HCT116 (cell line): ENCODE data around the gene EVX1. TPM values are rescaled to one million over a fixed set of nuclear protein-coding genes. Genes with fewer than 3 reads are reported as not detected.

Experiments
- ATAC-seq: fragments of 200-7000 bp; cut with Tn5 transposase; 2 replicates; pipeline ENCODE4 v1.9.1; 2020; ENCODE audit warnings: mild to moderate bottlenecking, moderate library complexity
- BruUV-seq: library from RNA; stranded (reverse); fragments of 400-500 nt; replicated peaks from 2 replicates; lab custom pipeline; 2021; lab: Mats Ljungman, UMichigan
- CTCF ChIA-PET: fragments of 300-600 bp; sonication (Branson Sonifier 250); formaldehyde crosslinking; loops from one replicate; lab custom pipeline; 2021; ENCODE audit warnings: antibody characterized with exemption; lab: Charles Lee
- POLR2A ChIA-PET: fragments of 300-600, 350-600 bp; sonication (Branson Sonifier 250); formaldehyde crosslinking; loops from one replicate; lab custom pipeline; 2021; ENCODE audit warnings: antibody characterized with exemption; lab: Charles Lee
- RAD21 ChIA-PET, 2 experiments: fragments of 300-600 bp; sonication (Branson Sonifier 250); formaldehyde crosslinking; loops; one replicate each; lab custom pipeline; 2023; ENCODE audit warnings: low total read pairs in 2 of 2; ENCODE audit not compliant: uncharacterized antibody in 2 of 2, unreplicated experiment in 2 of 2, low non-redundant PET in 1 of 2; lab: Charles Lee
- DNase-seq: peaks from one replicate; pipeline ENCODE4 v3.0.0-alpha.2; 2010; ENCODE audit warnings: low read depth, low spot score
- H2AFZ ChIP-seq: fragments of 200-600 bp; shearing (Covaris generic), sonication (generic); 2 replicates; pipeline ENCODE4 v1.6.1; 2017; ENCODE audit warnings: low read depth, mixed run types, mixed read lengths, antibody characterized with exemption, low read length; ENCODE audit not compliant: poor library complexity, severe bottlenecking
- H3K27ac ChIP-seq: 2 replicates; pipeline ENCODE4 v1.5.1; 2012; ENCODE audit warnings: low read depth, low read length
- H3K27me3 ChIP-seq: fragments of 200-600 bp; sonication (generic); 2 replicates; pipeline ENCODE4 v1.6.1; 2016; ENCODE audit warnings: mixed run types, low read length, mixed read lengths; ENCODE audit not compliant: insufficient read depth
- H3K36me3 ChIP-seq, 2 experiments: fragments of 200-500 bp in 1 of 2; fragments of 200-600 bp in 1 of 2; sonication (Bioruptor generic) in 1 of 2; sonication (generic) in 1 of 2; 2 replicates each; pipeline versions ENCODE4 v1.5.1 to v1.6.1; 2014 to 2016; ENCODE audit warnings: low read length in 2 of 2, inconsistent platforms in 1 of 2, mixed read lengths in 1 of 2, mixed run types in 1 of 2; ENCODE audit not compliant: insufficient read depth in 2 of 2, control insufficient read depth in 1 of 2
- H3K4me1 ChIP-seq, 2 experiments: fragments of 200-600 bp in 1 of 2; sonication (generic) in 1 of 2; 2 replicates each; pipeline versions ENCODE4 v1.5.1 to v1.6.1; 2012 to 2017; ENCODE audit warnings: low read length in 2 of 2, inconsistent platforms in 1 of 2, mild to moderate bottlenecking in 1 of 2, mixed read lengths in 1 of 2, mixed run types in 1 of 2, moderate library complexity in 1 of 2; ENCODE audit not compliant: insufficient read depth in 2 of 2, control insufficient read depth in 1 of 2
- H3K4me2 ChIP-seq: fragments of 200-600 bp; sonication (generic); 2 replicates; pipeline ENCODE4 v1.6.1; 2017; ENCODE audit warnings: mixed run types, low read length, mixed read lengths
- H3K4me3 ChIP-seq, 2 experiments: fragments of 200-600 bp in 1 of 2; sonication (generic) in 1 of 2; replicated peaks in 1 of 2; 2 replicates each; pipeline ENCODE4 v1.5.1; 2011 to 2016; ENCODE audit warnings: low read length in 2 of 2, control low read depth in 1 of 2, low read depth in 1 of 2, mild to moderate bottlenecking in 1 of 2, mixed read lengths in 1 of 2, mixed run types in 1 of 2
- H3K79me2 ChIP-seq: fragments of 200-600 bp; sonication (generic); 2 replicates; pipeline ENCODE4 v1.6.1; 2017; ENCODE audit warnings: mild to moderate bottlenecking, mixed run types, low read length, moderate library complexity, mixed read lengths; ENCODE audit not compliant: insufficient read depth
- H3K9ac ChIP-seq: fragments of 200-600 bp; sonication (generic); 2 replicates; pipeline ENCODE4 v1.6.1; 2016; ENCODE audit warnings: low read length, mixed read lengths
- H3K9me2 ChIP-seq: fragments of 200-600 bp; sonication (generic), shearing (Covaris generic); 2 replicates; pipeline ENCODE4 v1.6.1; 2017; ENCODE audit warnings: mixed run types, mild to moderate bottlenecking, moderate library complexity; ENCODE audit not compliant: insufficient read depth
- H3K9me3 ChIP-seq, 2 experiments: fragments of 200-500 bp in 1 of 2; fragments of 200-600 bp in 1 of 2; sonication (Bioruptor generic) in 1 of 2; sonication (generic) in 1 of 2; 2 replicates each; pipeline ENCODE4 v1.6.1; 2014 to 2017; ENCODE audit warnings: low read length in 2 of 2, mixed read lengths in 2 of 2, inconsistent platforms in 1 of 2, low read depth in 1 of 2, mild to moderate bottlenecking in 1 of 2, mixed run types in 1 of 2, moderate library complexity in 1 of 2; ENCODE audit not compliant: control insufficient read depth in 1 of 2, insufficient read depth in 1 of 2
- H4K20me1 ChIP-seq: fragments of 200-600 bp; sonication (generic), shearing (Covaris generic); 2 replicates; pipeline ENCODE4 v1.6.1; 2017; ENCODE audit warnings: mixed run types, mild to moderate bottlenecking, moderate library complexity; ENCODE audit not compliant: insufficient read depth
- CBX3 ChIP-seq: IDR thresholded peaks from 2 replicates; pipeline ENCODE4 v1.6.1; 2012; ENCODE audit warnings: low read depth
- CEBPB ChIP-seq: IDR thresholded peaks from 2 replicates; pipeline ENCODE4 v1.6.1; 2012; ENCODE audit warnings: low read depth
- CTCF ChIP-seq, 3 experiments: fragments of 200-600 bp in 1 of 3; sonication (generic) in 1 of 3; IDR thresholded peaks in 2 of 3; conservative IDR thresholded peaks in 1 of 3; 2 replicates each; pipeline ENCODE4 v1.5.1; 2012 to 2017; ENCODE audit warnings: low read depth in 2 of 3, low read length in 2 of 3, antibody characterized with exemption in 1 of 3, borderline replicate concordance in 1 of 3, control low read depth in 1 of 3, mild to moderate bottlenecking in 1 of 3, mixed read lengths in 1 of 3, mixed run types in 1 of 3, moderate library complexity in 1 of 3; ENCODE audit not compliant: insufficient read depth in 1 of 3
- ELF1 ChIP-seq: IDR thresholded peaks from 2 replicates; pipeline ENCODE4 v1.6.1; 2012; ENCODE audit warnings: low read depth, borderline replicate concordance
- EZH2 ChIP-seq: fragments of 200-600 bp; sonication (generic); IDR thresholded peaks from 2 replicates; pipeline ENCODE4 v1.6.1; 2017; ENCODE audit warnings: antibody characterized with exemption, mixed run types
- EZH2phosphoT487 ChIP-seq: fragments of 200-600 bp; IDR thresholded peaks from 2 replicates; pipeline ENCODE4 v1.6.1; 2018; ENCODE audit warnings: antibody characterized with exemption, borderline replicate concordance
- JUND ChIP-seq: IDR thresholded peaks from 2 replicates; pipeline ENCODE4 v1.6.1; 2012
- MAX ChIP-seq: IDR thresholded peaks from 2 replicates; pipeline ENCODE4 v1.6.1; 2012
- POLR2A ChIP-seq: IDR thresholded peaks from 2 replicates; pipeline ENCODE4 v1.7.0; 2011; ENCODE audit warnings: borderline replicate concordance; ENCODE audit not compliant: insufficient read depth, insufficient read length; ENCODE audit errors: extremely low read depth
- REST ChIP-seq: IDR thresholded peaks from 2 replicates; pipeline ENCODE4 v1.6.1; 2012; ENCODE audit warnings: low read depth
- SIN3A ChIP-seq: IDR thresholded peaks from 2 replicates; pipeline ENCODE4 v1.6.1; 2012; ENCODE audit warnings: low read depth
- SP1 ChIP-seq: IDR thresholded peaks from 2 replicates; pipeline ENCODE4 v1.6.1; 2012; ENCODE audit warnings: low read depth
- SRF ChIP-seq: IDR thresholded peaks from 2 replicates; pipeline ENCODE4 v1.6.1; 2012; ENCODE audit warnings: low read depth
- TCF7L2 ChIP-seq: IDR thresholded peaks from 2 replicates; pipeline ENCODE4 v1.7.0; 2011; ENCODE audit warnings: borderline replicate concordance, inconsistent platforms; ENCODE audit not compliant: insufficient read depth, insufficient read length; ENCODE audit errors: extremely low read depth
- ZBTB33 ChIP-seq: IDR thresholded peaks from 2 replicates; pipeline ENCODE4 v1.6.1; 2011; ENCODE audit warnings: mild to moderate bottlenecking, low read length, moderate library complexity; ENCODE audit not compliant: insufficient replicate concordance; ENCODE audit errors: extremely low read depth
- ZFX ChIP-seq: fragments of 450-650 bp; IDR thresholded peaks from 2 replicates; pipeline ENCODE4 v1.6.1; 2017
- ZNF274 ChIP-seq: fragments of 200-500 bp; sonication (Bioruptor generic); IDR thresholded peaks from 2 replicates; pipeline ENCODE4 v1.6.1; 2014; ENCODE audit warnings: mild to moderate bottlenecking, low read depth, low read length, inconsistent platforms
- intact Hi-C: fragments of 100-400 bp; cut with micrococcal nuclease; formaldehyde crosslinking; loops from 2 replicates; pipeline ENCODE4 v1.10.0; 2022
- total RNA-seq: library from RNA; stranded (reverse); gene quantifications from one replicate; pipeline ENCODE4 v1.2.1, GENCODE V29; 2021; ENCODE audit not compliant: unreplicated experiment

Gene EVX1
- total RNA-seq, 1 experiment from 2014 or later = 0.25 TPM

- peaks cover 5% of the 10 kb centered on the region in 2 experiments; a peak in 2 of 4 replicates for H3K9me3 ChIP-seq
- no peak overlapping the region for H3K27ac ChIP-seq
- 0 out of 4 replicates have a peak, but pooled peaks cover 0 to 3% of the 10 kb centered on the region in 2 experiments for H3K36me3 ChIP-seq
- DNase-seq = no peak
- H3K4me2 ChIP-seq = no peak overlapping the region
- H3K9me2 ChIP-seq = no peaks in the 10 kb centered on the region
- ChIA-PET CTCF (no interaction called here), RAD21 (no interaction called here), POLR2A (no interaction called here)
- no peak overlapping the region for H3K4me3 ChIP-seq
- H3K27me3 ChIP-seq = no peaks in the 10 kb centered on the region
- no peak for TF ChIP-seq POLR2A
- no peak for TF ChIP-seq EZH2phosphoT487
- no peak for TF ChIP-seq ZBTB33
- TF ChIP-seq ZFX = no peak
- TF ChIP-seq EZH2 = no peak
- no peak for TF ChIP-seq SP1
- no peak for TF ChIP-seq REST
- no peak for TF ChIP-seq ZNF274
- TF ChIP-seq CBX3 = no peak
- TF ChIP-seq SRF = no peak
- no peak for TF ChIP-seq TCF7L2
- TF ChIP-seq CTCF (IDR thresholded peaks at IDR 0.05 in 2 of 3, conservative IDR thresholded peaks at IDR 0.05 in 1 of 3; ENCODE audit: borderline replicate concordance in 1 of 3, insufficient read depth in 1 of 3, low read depth in 2 of 3, low read length in 2 of 3) = no peak
- no peak for TF ChIP-seq MAX
- no peak for TF ChIP-seq CEBPB
- TF ChIP-seq ELF1 = no peak
- TF ChIP-seq SIN3A = no peak
- no peak for TF ChIP-seq JUND
- no peaks in the 10 kb centered on the region for H3K4me1 ChIP-seq
- no TSS peak for BruUV-seq
- no peak overlapping the region for H2AFZ ChIP-seq
- no peaks in the 10 kb centered on the region for H4K20me1 ChIP-seq
- intact Hi-C loops = no loop called here
- no peaks in the 10 kb centered on the region for H3K79me2 ChIP-seq
- ATAC-seq = no peak
- no peak overlapping the region for H3K9ac ChIP-seq
Observed at GRCh38 chr7:27271384-27271783, 28.8 kb downstream of the EVX1 start.
